Peyer's patch (tissue), 4 donors: ENCODE measurements around the gene FNDC3A. TPM values are rescaled to one million over a fixed set of nuclear protein-coding genes. Genes with fewer than 3 reads are reported as not detected.

Experiments
- DNase-seq, 3 donors: peaks; one replicate each; pipeline ENCODE4 v3.0.0-alpha.2; 2017 to 2019
- H3K27ac ChIP-seq, 4 donors: fragments of 200-600 bp; sonication (generic); one replicate each; pipeline ENCODE4 v1.5.1; 2016 to 2019
- H3K27me3 ChIP-seq, 2 donors: fragments of 200-600 bp; sonication (generic); one replicate each; pipeline ENCODE4 v1.5.1; 2019
- H3K36me3 ChIP-seq, 3 donors: fragments of 200-600 bp; sonication (generic); one replicate each; pipeline ENCODE4 v1.5.1; 2016 to 2019
- H3K4me1 ChIP-seq, 4 donors: fragments of 200-600 bp; sonication (generic); one replicate each; pipeline ENCODE4 v1.5.1; 2016 to 2019
- H3K4me3 ChIP-seq, 4 donors: fragments of 200-600 bp; sonication (generic); 1 replicate in 3 of 4; 2 replicates in 1 of 4; pipeline ENCODE4 v1.5.1; 2016 to 2019; ENCODE audit warnings: mild to moderate bottlenecking in 1 of 4
- H3K9me3 ChIP-seq, 4 donors: fragments of 200-600 bp; sonication (generic); one replicate each; pipeline ENCODE4 v1.5.1; 2016 to 2019; ENCODE audit warnings: mild to moderate bottlenecking in 1 of 4
- POLR2A ChIP-seq, 2 donors: fragments of 450-650 bp; IDR thresholded peaks; one replicate each; pipeline ENCODE4 v1.5.1; 2017; ENCODE audit warnings: antibody characterized with exemption in 2 of 2, mild to moderate bottlenecking in 2 of 2, moderate library complexity in 2 of 2
- total RNA-seq, 4 donors: library from RNA; depleted of rRNA; stranded (reverse); fragments of >200 nt; gene quantifications; one replicate each; pipeline ENCODE4 v1.1.0, GENCODE V29; 2016
- TF ChIP-seq, protein P1 (sequence below), 6 experiments: fragments of 450-650 bp in 4 of 6; fragments of 200-600 bp in 2 of 6; sonication (generic) in 1 of 6; IDR thresholded peaks; one replicate each; pipeline ENCODE4 v1.5.1; 2017 to 2019; ENCODE audit warnings: antibody characterized with exemption in 6 of 6, mild to moderate bottlenecking in 3 of 6, moderate library complexity in 1 of 6

The FNDC3A gene
- total RNA-seq, 4 donors from 2014 or later = 40.4 to 75.0 (median 52.6) TPM

DNA sequence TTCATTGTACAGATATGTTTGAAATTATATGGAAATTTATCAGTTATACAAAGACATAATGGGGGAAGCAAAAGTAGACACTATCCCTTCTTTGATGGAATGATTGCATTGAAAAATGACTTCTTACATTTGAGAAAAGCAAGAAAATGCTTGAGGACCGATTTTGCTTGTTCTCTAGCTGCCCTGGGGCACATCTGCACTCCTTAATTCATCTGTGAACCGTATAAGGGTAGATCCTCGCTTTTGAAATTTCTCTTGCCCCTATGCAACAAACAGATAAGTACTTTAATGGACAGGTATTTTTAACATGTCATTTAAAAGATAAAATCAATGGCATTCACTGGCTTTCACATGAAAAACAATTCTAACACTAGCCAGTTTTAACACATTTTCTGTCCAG, 230.9 kb downstream of the FNDC3A start:
- Histone ChIP-seq H3K36me3 (peaks cover 0 to 68% (median 0%) of the 10 kb centered on the region in 3 donors), H3K4me1 (no peaks in the 10 kb centered on the region), H3K9me3 (no peaks in the 10 kb centered on the region), H3K4me3 (no peak overlapping the region), H3K27me3 (no peaks in the 10 kb centered on the region), H3K27ac (no peak overlapping the region)
- TF ChIP-seq, protein P1, sequence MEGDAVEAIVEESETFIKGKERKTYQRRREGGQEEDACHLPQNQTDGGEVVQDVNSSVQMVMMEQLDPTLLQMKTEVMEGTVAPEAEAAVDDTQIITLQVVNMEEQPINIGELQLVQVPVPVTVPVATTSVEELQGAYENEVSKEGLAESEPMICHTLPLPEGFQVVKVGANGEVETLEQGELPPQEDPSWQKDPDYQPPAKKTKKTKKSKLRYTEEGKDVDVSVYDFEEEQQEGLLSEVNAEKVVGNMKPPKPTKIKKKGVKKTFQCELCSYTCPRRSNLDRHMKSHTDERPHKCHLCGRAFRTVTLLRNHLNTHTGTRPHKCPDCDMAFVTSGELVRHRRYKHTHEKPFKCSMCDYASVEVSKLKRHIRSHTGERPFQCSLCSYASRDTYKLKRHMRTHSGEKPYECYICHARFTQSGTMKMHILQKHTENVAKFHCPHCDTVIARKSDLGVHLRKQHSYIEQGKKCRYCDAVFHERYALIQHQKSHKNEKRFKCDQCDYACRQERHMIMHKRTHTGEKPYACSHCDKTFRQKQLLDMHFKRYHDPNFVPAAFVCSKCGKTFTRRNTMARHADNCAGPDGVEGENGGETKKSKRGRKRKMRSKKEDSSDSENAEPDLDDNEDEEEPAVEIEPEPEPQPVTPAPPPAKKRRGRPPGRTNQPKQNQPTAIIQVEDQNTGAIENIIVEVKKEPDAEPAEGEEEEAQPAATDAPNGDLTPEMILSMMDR (IDR thresholded peaks at IDR 0.05) = no peak
- TF ChIP-seq POLR2A (IDR thresholded peaks at IDR 0.05) = no peak
- no peak for DNase-seq

DNA sequence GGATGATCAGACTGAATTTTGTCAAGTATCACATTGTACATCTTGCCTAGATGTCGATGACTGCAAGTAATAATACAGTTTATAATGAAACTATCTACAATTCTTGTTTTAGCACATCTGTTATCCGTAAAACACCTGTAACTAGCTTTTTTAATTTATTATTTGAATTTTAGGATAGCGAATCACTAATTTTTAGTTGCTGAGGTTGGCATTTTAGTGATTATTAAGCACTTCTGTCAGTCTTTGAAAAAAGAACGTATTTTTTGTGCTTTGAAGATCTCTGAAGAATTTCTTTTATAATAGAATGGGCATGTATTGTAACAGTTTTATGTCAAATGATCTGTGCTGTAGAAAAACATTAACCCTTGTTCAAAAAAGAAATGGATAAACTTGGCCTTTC, 232.9 kb downstream of the FNDC3A start:
- no peak overlapping the region for H3K27ac ChIP-seq
- no peaks in the 10 kb centered on the region for H3K9me3 ChIP-seq
- TF ChIP-seq, protein P1 (IDR thresholded peaks at IDR 0.05) = no peak
- no peak for TF ChIP-seq POLR2A (IDR thresholded peaks at IDR 0.05)
- no peak for DNase-seq
- H3K4me3 ChIP-seq = no peak overlapping the region
- no peaks in the 10 kb centered on the region for H3K27me3 ChIP-seq
- no peaks in the 10 kb centered on the region for H3K4me1 ChIP-seq
- peaks cover 0 to 48% (median 0%) of the 10 kb centered on the region in 3 donors for H3K36me3 ChIP-seq

DNA sequence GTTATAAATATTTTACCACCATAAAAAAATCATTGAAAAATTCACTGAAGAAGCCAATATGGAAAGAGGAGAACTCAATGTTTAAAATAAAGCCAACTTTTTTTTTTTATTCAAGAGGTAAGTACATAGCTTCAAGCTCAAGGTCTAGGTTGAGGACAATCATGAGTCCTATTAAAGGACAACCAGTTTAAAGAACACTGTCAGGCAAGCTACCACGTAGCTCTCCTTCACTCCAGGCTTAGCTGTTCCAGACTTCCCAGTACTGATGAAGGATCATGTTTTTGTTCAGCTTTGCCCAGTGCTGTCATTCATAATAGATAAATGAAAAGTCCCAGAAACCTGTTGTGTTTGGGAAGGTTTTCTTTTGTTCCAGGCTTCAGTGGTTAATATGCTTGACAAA, 234.4 kb downstream of the FNDC3A start:
- H3K27me3 ChIP-seq = no peaks in the 10 kb centered on the region
- H3K36me3 ChIP-seq = peaks cover 0 to 33% (median 0%) of the 10 kb centered on the region in 3 donors
- no peak overlapping the region for H3K27ac ChIP-seq
- TF ChIP-seq, protein P1 (IDR thresholded peaks at IDR 0.05) = no peak
- TF ChIP-seq POLR2A (IDR thresholded peaks at IDR 0.05) = no peak
- no peak overlapping the region for H3K4me3 ChIP-seq
- no peaks in the 10 kb centered on the region for H3K9me3 ChIP-seq
- DNase-seq = no peak
- H3K4me1 ChIP-seq = peaks cover 0 to 7% (median 2%) of the 10 kb centered on the region in 4 donors

DNA sequence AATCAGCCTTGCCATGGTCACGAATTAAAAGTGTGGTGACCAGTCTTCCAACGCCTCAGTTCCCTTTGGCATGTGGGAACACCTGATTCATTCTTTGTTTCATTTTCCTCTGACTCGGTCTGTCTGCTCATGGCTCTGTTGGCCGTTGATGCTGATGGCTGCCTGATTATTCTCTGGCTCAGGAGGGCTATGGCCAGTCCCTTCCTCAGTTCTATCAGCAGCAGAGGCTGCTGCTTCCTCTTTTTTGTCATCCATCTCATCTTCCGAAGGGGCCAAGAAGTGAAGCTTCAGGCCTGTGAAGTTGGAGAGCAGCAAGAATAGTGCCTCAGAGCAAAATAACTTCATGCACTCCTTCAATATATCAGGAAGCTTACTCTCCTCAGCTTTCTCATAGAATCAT, 235.0 kb downstream of the FNDC3A start:
- H3K9me3 ChIP-seq = no peaks in the 10 kb centered on the region
- no peak overlapping the region for H3K27ac ChIP-seq
- peaks cover 0 to 29% (median 0%) of the 10 kb centered on the region in 3 donors for H3K36me3 ChIP-seq
- no peak overlapping the region for H3K4me3 ChIP-seq
- no peaks in the 10 kb centered on the region for H3K27me3 ChIP-seq
- TF ChIP-seq, protein P1 (IDR thresholded peaks at IDR 0.05) = no peak
- TF ChIP-seq POLR2A (IDR thresholded peaks at IDR 0.05) = no peak
- no peak for DNase-seq
- H3K4me1 ChIP-seq = peaks cover 0 to 8% (median 2%) of the 10 kb centered on the region in 4 donors

DNA sequence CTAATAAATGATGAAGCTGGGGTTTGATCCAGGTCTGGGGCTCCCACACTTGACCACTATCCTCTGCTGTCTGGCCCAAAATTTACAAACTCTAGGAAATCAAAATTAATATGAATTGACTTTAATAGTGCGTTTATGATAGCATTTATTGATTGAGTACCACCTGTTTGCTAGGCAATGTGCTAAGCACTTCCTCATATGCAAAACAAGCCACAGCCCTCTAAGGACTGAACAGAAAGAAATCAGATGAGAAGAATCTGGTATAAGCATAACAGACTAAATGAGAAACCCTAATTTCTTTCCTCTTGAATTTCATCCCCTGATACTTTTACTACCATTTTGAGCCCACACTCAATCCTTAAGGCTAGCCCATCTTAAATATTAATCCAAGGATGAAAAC, 237.8 kb downstream of the FNDC3A start:
- Histone ChIP-seq H3K27ac (no peak overlapping the region), H3K4me1 (peaks cover 0 to 10% (median 2%) of the 10 kb centered on the region in 4 donors), H3K4me3 (no peak overlapping the region), H3K27me3 (no peaks in the 10 kb centered on the region), H3K36me3 (peaks cover 0 to under 1% (median 0%) of the 10 kb centered on the region in 3 donors), H3K9me3 (no peaks in the 10 kb centered on the region)
- no peak for TF ChIP-seq POLR2A (IDR thresholded peaks at IDR 0.05)
- TF ChIP-seq, protein P1 (IDR thresholded peaks at IDR 0.05) = no peak
- no peak for DNase-seq
